NCI-H2081 (cell line): ENCODE results near the gene PROKR1.

Experiments
- DNase-seq, 2 experiments: peaks; one replicate each; lab custom pipeline; 2025; lab: John Stamatoyannopoulos, UW

The PROKR1 gene

DNA sequence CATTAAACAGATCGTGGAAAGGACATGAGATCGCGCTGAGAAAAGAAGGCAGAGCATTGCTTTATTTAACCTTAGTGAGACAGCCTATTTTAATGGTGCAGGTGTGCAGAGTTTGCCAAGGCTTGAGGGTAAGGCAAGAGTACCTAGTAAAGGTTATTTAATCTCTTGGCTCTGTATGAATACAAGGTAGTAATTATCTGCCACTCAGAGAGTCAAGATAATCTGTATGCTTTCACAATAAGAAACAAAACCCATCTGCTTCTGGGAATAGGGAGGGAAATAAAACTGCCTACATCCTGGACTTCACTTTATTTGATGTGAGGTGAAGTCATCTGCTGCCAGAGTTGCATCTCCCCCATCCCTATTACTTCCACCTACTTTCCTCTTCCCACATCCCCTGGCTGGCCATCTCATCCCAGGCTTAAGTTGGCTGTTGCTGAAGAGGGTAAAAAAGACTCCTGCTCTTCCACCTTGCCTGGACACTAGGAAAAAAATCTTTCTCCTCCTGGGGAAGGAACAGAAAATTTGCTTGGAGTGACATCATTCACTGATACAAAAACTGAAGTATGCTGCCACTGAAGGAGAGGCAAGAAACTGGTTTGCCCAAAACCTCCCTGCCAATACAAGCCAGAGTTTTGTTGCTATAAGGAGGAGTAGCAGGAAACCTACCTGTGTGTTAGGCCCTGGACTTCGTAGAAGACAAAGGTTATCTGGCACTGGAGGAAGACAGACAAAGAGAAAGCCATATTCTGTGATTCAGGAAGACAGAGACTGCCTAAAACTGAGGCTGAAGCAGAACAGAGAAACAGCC is 55.4 kb downstream of the PROKR1 start:
- DNase-seq = peak; percentile 20 to 82

DNA sequence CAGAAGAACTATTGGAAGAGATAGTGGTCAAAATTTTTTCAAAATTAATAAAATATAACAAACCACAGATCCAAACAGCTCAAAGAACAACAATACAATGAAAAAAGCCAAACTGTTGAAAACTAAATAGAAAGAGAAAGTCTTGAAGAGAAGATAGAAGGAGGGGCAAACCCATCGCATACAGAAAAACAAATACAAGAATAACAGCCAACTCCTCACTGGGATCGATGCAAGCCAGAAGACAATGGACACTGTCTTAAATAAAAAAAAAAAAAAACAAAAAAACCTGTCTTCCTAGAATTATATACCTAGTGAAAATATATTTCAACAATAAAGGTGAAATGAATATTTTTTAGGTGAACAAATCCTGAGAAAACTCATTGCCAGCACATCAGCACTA is 57.2 kb downstream of the PROKR1 start:
- no peak for DNase-seq

DNA sequence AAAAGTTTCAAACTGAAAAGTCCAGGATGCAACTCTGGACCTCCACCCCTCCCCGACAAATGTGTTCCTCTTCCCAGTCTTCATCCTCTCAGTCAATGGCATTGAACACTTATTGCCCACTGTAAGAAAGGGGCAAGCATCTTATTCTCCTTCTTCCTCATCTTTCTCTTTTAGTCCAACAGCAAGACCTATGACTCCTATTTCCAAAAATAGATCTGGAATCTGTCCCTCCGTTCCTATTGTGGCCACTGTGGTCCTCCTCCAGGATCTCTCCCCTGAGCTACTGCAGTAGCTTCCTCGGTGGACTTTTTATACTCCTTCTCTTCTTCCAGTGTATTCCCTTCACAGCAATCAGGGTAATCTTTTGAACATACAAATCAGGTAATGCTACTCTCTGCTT is 63.3 kb downstream of the PROKR1 start:
- no peak for DNase-seq
